Measurements from ENCODE around the gene SLC35A5.
"Not testable (repeated sequence)": the region's sequence is repeated elsewhere in the genome, so short reads cannot be mapped to it uniquely, and the experiment has no call there.

DNA sequence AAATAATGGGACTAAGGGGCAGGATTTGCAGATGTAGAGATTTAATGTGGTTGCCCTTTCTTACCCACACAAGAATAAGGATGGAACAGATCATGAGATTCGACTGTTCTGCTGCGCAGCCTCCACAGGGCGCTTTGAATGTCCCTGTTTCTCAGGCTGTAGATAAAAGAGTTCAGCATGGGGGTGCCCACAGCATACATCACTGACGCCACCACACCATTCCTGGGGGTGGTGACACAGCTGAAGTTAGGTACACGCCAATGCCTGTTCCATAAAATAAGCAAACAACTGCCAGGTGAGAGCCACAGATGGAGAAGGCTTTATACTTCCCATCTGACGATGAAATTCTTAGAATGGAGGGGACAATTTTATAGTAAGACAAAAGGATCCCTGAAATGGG is 37.7 kb upstream of the SLC35A5 start:
- TF ChIP-seq CTCF (IDR thresholded peaks at IDR 0.05 in 8 of 11, conservative IDR thresholded peaks at IDR 0.05 in 3 of 11); POLR2A (IDR thresholded peaks at IDR 0.05): not testable (repeated sequence)
